Gastroesophageal sphincter (tissue), 3 donors: ENCODE measurements around the gene HIVEP3.

Experiments used
- CTCF ChIP-seq, 4 experiments: fragments of 200-600 bp in 2 of 4; fragments of 450-650 bp in 2 of 4; sonication (generic) in 1 of 4; IDR thresholded peaks; one replicate each; pipeline ENCODE4 v1.5.1; 2017 to 2019; ENCODE audit warnings: antibody characterized with exemption in 4 of 4, mild to moderate bottlenecking in 2 of 4, moderate library complexity in 2 of 4
- POLR2A ChIP-seq, 2 donors: fragments of 450-650 bp; IDR thresholded peaks; one replicate each; pipeline ENCODE4 v1.6.1; 2017; ENCODE audit warnings: antibody characterized with exemption in 2 of 2, mild to moderate bottlenecking in 2 of 2, moderate library complexity in 1 of 2

GRCh38 chr1:41598325-41598724, 320.4 kb downstream of the HIVEP3 start:
- TF ChIP-seq CTCF (IDR thresholded peaks at IDR 0.05) = no peak
- no peak for TF ChIP-seq POLR2A (IDR thresholded peaks at IDR 0.05)
